Activated T-helper 17 cell treated with anti-CD3 and anti-CD28 coated beads, Interleukin-2, amount 50 U/mL, for 72 hours (primary cell): ENCODE measurements around the gene TRIM60. TPM values are rescaled to one million over a fixed set of nuclear protein-coding genes. Genes with fewer than 3 reads are reported as not detected.
A peak's percentile ranks its signal among the peaks of the same experiment; 100 is the strongest.
"Not testable (repeated sequence)": the region's sequence is repeated elsewhere in the genome, so short reads cannot be mapped to it uniquely, and the experiment has no call there.

Source experiments
- ATAC-seq: fragments of 150-1000 bp; cut with Tn5 transposase; replicated peaks from 2 replicates; pipeline ENCODE4 v1.10.0; 2021; ENCODE audit warnings: mild to moderate bottlenecking, moderate library complexity
- H3K27ac Mint-ChIP-seq: one replicate; pipeline ENCODE4 v1.8.0; 2022; ENCODE audit warnings: mixed read lengths
- H3K27me3 Mint-ChIP-seq: one replicate; pipeline ENCODE4 v1.8.0; 2022; ENCODE audit warnings: mixed read lengths
- H3K36me3 Mint-ChIP-seq: one replicate; pipeline ENCODE4 v1.8.0; 2022; ENCODE audit warnings: low read depth, mild to moderate bottlenecking, mixed read lengths
- H3K4me1 Mint-ChIP-seq: one replicate; pipeline ENCODE4 v1.8.0; 2022; ENCODE audit warnings: mixed read lengths
- H3K4me3 Mint-ChIP-seq: one replicate; pipeline ENCODE4 v1.8.0; 2022; ENCODE audit warnings: mild to moderate bottlenecking, mixed read lengths
- H3K9me3 Mint-ChIP-seq: one replicate; pipeline ENCODE4 v1.8.0; 2022; ENCODE audit warnings: mixed read lengths
- total RNA-seq, 2 donors: library from RNA; stranded (reverse); gene quantifications; one replicate each; pipeline ENCODE4 v1.2.3, GENCODE V29; 2022

Gene TRIM60
- not detected for total RNA-seq

DNA sequence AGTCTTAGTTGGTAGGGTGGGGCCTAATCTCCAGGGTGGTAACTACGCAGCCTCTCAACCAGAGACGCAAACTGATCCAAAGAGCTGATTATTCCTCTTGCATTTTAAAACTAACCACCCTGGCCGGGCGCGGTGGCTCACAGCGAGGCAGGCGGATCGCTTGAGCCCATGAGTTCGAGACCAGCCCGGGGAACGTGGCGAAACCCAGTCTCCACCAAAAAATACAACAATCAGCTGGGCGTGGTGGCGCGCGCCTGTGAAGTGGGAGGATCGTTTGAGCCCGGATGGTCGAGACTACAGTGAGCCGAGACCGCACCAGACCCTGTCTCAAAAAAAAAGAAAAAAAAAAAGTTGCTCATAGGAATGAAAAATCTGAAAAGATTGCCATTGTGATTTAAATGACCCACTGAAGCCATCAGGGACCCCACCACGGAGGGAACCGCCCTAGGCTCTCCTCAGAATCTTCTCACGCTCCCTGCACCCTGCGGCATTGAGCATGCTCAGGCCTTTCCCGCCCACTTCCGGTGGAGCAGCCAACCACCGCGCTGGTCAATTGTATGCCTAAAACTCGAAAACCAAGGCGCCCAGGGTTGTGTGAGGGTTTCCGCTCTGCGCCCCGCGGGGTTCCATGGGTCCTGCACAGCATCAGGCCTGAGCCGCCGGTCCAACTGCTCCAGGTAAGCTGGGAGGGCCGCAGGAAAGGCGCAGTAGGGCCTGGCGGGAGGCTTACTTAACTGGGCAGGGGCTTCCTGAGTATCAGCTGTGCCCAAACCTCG is at the start of gene TRIM60:
TSS of gene TRIM60 (plus strand) at position 564 of the 776 bp plus-strand sequence. CDS start 8,074 bp downstream, outside the sequence.
- no peaks in the 10 kb centered on the region for H3K4me1 Mint-ChIP-seq
- ATAC-seq, result no peak
- no peak within 1 kb of the TSS for H3K27ac Mint-ChIP-seq
- peaks cover 7% of the 10 kb centered on the region for H3K27me3 Mint-ChIP-seq
- no peaks in the 10 kb centered on the region for H3K36me3 Mint-ChIP-seq
- H3K9me3 Mint-ChIP-seq, result no peaks in the 10 kb centered on the region
- no peak within 1 kb of the TSS for H3K4me3 Mint-ChIP-seq

DNA sequence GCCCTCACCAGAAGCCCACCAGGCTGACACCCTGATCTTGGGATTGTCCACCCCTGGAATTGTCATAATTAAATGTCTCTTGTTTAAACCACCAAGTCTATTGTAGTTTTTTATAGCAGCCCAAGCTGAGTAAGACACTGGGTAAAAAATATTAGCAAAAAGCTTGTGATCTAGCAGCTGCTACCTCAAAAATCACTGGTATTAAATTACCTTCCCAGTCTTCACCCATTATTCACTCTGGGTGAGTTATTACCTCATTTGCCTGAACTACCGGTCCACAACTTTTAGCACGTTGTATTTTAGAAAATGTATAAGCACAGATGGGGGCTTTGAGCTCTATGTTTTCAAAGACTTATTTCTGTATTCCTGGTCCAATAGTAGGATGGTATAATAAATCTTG is 42.3 kb upstream of the TRIM60 start:
- Mint-ChIP-seq H3K27ac (no peak overlapping the region), H3K36me3 (no peaks in the 10 kb centered on the region), H3K27me3 (peaks cover 6% of the 10 kb centered on the region), H3K4me3 (no peak overlapping the region), H3K9me3 (no peaks in the 10 kb centered on the region), H3K4me1 (no peaks in the 10 kb centered on the region)
- no peak for ATAC-seq

DNA sequence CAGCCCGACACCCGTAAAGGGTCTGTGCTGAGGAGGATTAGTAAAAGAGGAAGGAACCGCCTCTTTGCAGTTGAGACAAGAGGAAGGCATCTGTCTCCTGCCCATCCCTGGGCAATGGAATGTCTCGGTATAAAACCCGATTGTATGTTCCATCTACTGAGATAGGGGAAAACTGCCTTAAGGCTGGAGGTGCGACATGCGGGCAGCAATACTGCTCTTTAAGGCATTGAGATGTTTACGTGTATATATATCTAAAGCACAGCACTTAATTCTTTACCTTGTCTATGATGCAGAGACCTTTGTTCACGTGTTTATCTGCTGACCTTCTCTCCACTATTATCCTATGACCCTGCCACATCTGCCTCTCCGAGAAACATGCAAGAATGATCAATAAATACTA is 41.0 kb upstream of the TRIM60 start:
- H3K27me3 Mint-ChIP-seq, ATAC-seq, H3K27ac Mint-ChIP-seq, H3K9me3 Mint-ChIP-seq, H3K4me1 Mint-ChIP-seq, H3K4me3 Mint-ChIP-seq, H3K36me3 Mint-ChIP-seq: not testable (repeated sequence)

DNA sequence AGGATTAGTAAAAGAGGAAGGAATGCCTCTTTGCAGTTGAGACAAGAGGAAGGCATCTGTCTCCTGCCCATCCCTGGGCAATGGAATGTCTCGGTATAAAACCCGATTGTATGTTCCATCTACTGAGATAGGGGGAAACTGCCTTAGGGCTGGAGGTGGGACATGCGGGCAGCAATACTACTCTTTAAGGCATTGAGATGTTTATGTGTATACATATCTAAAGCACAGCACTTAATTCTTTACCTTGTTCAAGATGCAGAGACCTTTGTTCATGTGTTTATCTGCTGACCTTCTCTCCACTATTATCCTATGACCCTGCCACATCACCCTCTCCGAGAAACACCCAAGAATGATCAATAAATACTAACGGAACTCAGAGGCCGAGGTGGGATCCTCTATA is 35.7 kb upstream of the TRIM60 start:
- not testable (repeated sequence) for H3K36me3 Mint-ChIP-seq, H3K27ac Mint-ChIP-seq, ATAC-seq, H3K4me3 Mint-ChIP-seq, H3K4me1 Mint-ChIP-seq, H3K9me3 Mint-ChIP-seq
- H3K27me3 Mint-ChIP-seq, result peaks cover 17% of the 10 kb centered on the region

DNA sequence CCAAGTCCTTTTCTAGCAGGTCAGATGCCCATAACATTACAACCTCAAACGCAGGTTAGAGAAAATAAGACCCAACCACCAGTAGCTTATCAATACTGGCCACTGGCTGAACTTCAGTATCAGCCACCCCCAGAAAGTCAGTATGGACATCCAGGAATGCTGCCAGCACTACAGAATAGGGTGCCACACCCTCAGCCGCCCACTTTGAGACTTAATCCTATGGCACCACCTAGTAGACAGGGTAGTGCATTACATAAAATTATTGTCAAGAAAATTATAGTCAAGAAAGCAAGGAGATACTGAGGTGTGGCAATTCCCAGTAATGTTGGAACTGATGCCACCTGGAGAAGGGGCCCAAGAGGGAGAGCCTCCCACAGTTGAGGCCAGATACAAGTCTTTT is 34.5 kb upstream of the TRIM60 start:
- Mint-ChIP-seq H3K4me1 (no peaks in the 10 kb centered on the region), H3K9me3 (no peaks in the 10 kb centered on the region), H3K27ac (no peak overlapping the region), H3K36me3 (no peaks in the 10 kb centered on the region), H3K4me3 (no peak overlapping the region), H3K27me3 (peaks cover 20% of the 10 kb centered on the region)
- ATAC-seq, result no peak

DNA sequence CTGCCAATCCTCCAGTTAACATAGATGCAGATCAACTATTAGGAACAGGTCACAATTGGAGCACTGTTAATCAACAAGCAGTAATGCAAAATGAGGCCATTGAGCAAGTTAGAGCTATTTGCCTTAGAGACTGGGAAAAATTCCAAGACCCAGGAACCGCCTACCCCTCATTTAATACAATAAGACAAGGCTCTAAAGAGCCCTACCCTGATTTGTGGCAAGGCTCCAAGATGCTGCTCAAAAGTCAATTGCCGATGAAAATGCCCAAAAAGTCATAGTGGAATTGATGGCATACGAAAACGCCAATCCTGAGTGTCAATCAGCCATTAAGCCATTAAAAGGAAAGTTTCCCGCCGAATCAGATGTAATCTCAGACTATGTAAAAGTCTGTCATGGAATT is 33.9 kb upstream of the TRIM60 start:
- Mint-ChIP-seq H3K9me3 (no peaks in the 10 kb centered on the region), H3K4me3 (no peak overlapping the region), H3K4me1 (no peaks in the 10 kb centered on the region), H3K36me3 (no peaks in the 10 kb centered on the region), H3K27ac (no peak overlapping the region), H3K27me3 (peaks cover 20% of the 10 kb centered on the region)
- ATAC-seq, result no peak

DNA sequence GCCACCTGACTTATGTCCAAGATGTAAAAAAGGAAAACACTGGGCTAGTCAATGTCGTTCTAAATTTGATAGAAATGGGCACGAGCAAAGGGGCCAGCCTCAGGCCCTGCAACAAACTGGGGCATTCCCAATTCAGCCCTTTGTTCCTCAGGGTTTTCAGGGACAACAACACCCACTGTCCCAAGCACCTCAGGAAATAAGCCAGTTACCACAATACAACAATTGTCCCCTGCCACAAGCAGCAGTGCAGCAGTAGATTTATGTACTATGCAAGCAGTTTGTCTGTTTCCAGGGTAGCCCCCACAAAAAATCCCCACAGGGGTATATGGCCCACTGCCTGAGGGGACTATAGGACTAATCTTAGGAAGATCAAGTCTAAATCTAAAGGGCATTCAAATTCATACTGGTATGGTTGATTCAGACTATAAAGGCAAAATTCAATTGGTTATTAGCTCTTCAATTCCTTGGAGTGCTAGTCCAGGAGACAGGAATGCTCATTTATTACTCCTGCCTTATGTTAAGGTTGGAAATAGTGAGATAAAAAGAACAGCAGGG is 33.2 kb upstream of the TRIM60 start:
- not testable (repeated sequence) for H3K36me3 Mint-ChIP-seq, ATAC-seq, H3K27ac Mint-ChIP-seq, H3K4me1 Mint-ChIP-seq, H3K9me3 Mint-ChIP-seq, H3K4me3 Mint-ChIP-seq
- H3K27me3 Mint-ChIP-seq, result peaks cover 20% of the 10 kb centered on the region

DNA sequence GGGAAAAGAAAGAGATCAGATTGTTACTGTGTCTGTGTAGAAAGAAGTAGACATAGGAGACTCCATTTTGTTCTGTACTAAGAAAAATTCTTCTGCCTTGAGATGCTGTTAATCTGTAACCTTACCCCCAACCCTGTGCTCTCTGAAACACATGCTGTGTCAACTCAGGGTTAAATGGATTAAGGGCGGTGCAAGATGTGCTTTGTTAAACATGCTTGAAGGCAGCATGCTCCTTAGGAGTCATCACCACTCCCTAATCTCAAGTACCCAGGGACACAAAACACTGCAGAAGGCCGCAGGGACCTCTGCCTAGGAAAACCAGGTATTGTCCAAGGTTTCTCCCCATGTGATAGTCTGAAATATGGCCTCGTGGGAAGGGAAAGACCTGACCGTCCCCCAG is 29.8 kb upstream of the TRIM60 start:
- not testable (repeated sequence) for H3K4me1 Mint-ChIP-seq, H3K36me3 Mint-ChIP-seq, H3K9me3 Mint-ChIP-seq, H3K4me3 Mint-ChIP-seq, H3K27ac Mint-ChIP-seq, ATAC-seq
- peaks cover 27% of the 10 kb centered on the region for H3K27me3 Mint-ChIP-seq

DNA sequence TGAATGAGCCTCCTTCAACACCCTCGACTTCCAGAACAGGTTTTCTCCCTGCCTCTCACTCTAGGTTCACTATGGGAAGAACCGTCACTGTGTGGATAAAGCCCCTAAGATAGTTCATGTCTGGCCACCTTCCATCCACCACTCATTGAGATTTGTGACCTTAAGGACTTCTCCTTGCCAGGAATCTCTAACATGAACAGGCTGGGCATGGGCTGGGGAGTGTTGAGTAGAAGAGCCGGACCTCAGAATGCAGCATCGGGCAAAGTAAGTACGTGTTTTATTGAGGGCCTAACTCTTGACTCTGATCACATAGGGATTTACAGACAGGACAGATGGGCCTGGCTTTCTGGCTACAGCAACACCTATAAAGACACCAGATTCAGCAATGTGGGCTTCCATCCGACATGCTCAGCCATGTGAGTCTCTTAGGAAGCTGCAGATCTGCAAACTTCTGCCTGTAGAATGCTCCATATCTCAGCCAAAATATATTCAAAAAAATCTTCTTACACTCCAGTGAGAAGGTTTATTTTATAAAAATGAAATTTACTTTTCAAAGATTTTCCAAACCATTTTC is 26.4 kb upstream of the TRIM60 start:
- H3K36me3 Mint-ChIP-seq, result no peaks in the 10 kb centered on the region
- H3K27ac Mint-ChIP-seq, result no peak overlapping the region
- H3K9me3 Mint-ChIP-seq, result no peaks in the 10 kb centered on the region
- H3K4me3 Mint-ChIP-seq, result no peak overlapping the region
- no peak for ATAC-seq
- peaks cover 24% of the 10 kb centered on the region for H3K27me3 Mint-ChIP-seq
- H3K4me1 Mint-ChIP-seq, result peaks cover 6% of the 10 kb centered on the region

DNA sequence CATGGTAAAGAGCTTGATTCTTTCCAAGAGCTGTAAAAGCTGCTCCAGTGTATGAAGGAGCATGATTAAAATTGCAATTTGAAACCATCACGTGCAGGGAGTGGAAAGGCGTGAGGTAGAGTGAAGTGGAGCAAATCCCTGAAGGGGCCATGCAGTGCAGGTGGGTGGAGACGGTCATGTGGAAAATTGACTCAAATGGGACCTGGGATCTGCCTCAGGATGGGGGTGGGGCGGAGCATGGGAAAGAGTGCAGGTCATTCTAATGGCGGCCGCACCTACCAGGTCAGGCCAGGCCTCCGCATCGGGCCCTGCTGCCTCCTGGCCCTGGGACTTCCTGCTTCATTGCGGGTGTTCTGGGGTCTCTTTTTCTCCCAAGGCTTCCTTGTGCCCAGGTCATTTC is 25.3 kb upstream of the TRIM60 start:
- H3K27ac Mint-ChIP-seq, result no peak overlapping the region
- ATAC-seq, result no peak
- H3K36me3 Mint-ChIP-seq, result no peaks in the 10 kb centered on the region
- H3K4me1 Mint-ChIP-seq, result peaks cover 6% of the 10 kb centered on the region
- H3K4me3 Mint-ChIP-seq, result no peak overlapping the region
- H3K27me3 Mint-ChIP-seq, result peaks cover 25% of the 10 kb centered on the region
- H3K9me3 Mint-ChIP-seq, result no peaks in the 10 kb centered on the region

DNA sequence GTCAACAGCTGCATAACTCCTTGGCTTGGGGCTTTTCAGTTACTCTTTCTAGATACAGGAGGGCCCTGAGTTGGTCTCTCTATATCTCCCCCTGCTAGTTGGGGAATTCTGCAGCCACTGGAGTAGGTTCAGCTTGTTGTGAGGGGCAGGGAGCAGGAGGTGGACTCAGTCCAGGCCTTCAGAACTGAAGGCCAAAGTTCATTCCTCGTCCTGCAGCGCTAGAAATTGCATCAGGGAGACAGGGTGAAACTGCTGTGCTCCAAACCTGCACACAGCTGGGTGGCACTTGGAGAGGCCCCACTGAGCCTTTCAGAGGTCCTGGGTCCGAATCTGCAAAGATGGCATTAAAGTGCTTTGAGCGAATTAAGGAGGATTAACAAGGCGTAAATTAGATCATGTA is 24.9 kb upstream of the TRIM60 start:
- peaks cover 6% of the 10 kb centered on the region for H3K4me1 Mint-ChIP-seq
- peaks cover 23% of the 10 kb centered on the region for H3K27me3 Mint-ChIP-seq
- H3K27ac Mint-ChIP-seq, result no peak overlapping the region
- no peak overlapping the region for H3K4me3 Mint-ChIP-seq
- no peak for ATAC-seq
- no peaks in the 10 kb centered on the region for H3K9me3 Mint-ChIP-seq
- H3K36me3 Mint-ChIP-seq, result no peaks in the 10 kb centered on the region

DNA sequence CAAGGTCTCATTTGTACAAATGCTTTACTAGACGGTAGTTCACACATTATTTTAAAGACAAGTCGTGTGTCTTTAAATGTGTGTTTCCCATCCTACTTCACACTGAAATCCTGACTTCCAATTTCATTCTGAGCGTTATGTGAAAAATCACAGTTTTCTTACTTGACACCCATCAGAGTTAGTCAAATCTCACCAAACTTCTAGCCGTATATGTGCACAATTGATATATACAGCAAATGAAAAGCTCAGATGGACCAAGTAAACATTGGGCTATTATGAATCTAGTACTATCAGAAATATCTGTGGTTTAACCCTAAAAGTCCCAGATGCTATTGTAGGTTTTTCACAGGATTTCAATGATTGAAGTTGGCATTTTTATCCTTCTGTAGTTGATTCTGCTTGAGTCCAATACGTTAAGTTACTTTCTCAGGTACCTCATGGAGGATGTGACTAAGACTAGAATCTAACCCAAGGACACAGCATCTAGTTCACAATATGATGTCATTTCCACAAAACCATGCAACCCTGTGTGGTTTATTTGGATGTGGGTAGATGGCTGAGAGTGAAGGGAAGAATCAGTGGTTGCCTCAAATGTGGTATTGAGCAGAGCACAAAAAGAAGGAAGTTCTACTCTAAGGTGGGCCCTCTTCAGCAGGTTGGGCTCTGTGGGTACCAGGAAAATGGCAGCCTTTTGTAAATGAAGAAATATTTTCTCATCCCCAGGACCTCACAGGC is 22.1 kb upstream of the TRIM60 start:
- peak; percentile 93 for ATAC-seq
- Mint-ChIP-seq H3K4me1 (peaks cover 6% of the 10 kb centered on the region), H3K27ac (peak overlapping the region; percentile 44), H3K9me3 (no peaks in the 10 kb centered on the region), H3K27me3 (peaks cover 29% of the 10 kb centered on the region), H3K36me3 (no peaks in the 10 kb centered on the region), H3K4me3 (no peak overlapping the region)

DNA sequence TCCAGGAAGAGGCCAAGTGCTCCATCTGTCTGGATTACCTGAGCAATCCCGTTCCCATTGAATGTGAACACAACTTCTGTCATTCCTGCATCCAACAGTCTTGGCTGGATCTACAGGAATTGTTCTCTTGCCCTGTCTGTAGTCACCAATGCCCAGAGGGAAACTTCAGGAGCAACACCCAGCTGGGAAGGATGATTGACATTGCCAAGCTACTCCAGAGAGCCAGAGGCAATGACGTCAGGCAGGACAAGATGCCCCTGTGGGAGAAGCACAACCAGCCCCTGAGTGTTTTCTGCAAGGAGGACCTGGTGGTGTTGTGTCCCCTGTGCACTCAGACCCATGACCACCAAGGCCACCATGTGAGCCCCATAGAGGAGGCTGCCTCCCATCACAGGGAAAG is 21.3 kb upstream of the TRIM60 start:
- Mint-ChIP-seq H3K27me3 (peaks cover 30% of the 10 kb centered on the region), H3K9me3 (no peaks in the 10 kb centered on the region), H3K36me3 (no peaks in the 10 kb centered on the region), H3K27ac (no peak overlapping the region), H3K4me1 (peaks cover 6% of the 10 kb centered on the region), H3K4me3 (no peak overlapping the region)
- no peak for ATAC-seq

DNA sequence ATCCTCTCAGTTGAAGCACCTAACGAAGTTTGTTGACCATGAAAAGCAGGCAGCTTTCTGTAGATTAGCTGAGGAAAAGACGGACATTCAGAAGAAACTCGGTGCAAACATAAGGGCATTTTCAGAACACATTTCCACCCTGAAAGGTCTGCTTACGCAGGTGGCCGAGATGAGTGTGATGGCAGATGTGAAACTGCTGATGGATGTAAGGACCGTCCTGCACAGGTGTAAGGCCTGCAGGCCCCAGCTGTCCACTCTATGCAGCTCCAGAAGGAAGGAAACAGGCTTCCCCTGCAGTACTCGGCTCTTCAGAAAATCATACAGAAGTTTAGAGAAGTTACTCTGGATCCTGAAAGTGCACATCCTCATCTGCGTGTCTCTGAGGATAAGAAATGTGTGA is 20.8 kb upstream of the TRIM60 start:
- H3K27ac Mint-ChIP-seq, result no peak overlapping the region
- H3K4me1 Mint-ChIP-seq, result peaks cover 6% of the 10 kb centered on the region
- ATAC-seq, result no peak
- no peaks in the 10 kb centered on the region for H3K9me3 Mint-ChIP-seq
- peaks cover 29% of the 10 kb centered on the region for H3K27me3 Mint-ChIP-seq
- no peak overlapping the region for H3K4me3 Mint-ChIP-seq
- no peaks in the 10 kb centered on the region for H3K36me3 Mint-ChIP-seq

DNA sequence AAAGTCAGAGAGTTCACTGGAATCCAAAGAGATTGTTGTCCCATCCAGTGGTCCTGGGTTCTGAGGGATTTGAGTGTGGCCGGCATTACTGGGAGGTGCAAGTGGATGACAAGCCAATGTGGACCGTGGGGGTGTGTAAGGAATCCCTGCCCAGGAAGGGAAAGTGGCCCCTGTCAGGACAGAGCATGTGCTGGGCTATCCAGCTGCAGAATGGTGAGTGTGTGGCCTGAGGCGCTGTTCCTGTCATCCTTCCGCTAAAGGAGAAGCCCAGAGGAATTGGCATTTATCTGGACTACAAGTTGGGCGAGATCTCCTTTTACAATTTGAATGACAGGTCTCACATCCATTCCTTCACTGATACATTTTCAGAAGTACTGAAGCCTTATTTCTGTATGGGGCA is 20.4 kb upstream of the TRIM60 start:
- Mint-ChIP-seq H3K4me1 (peaks cover 6% of the 10 kb centered on the region), H3K27me3 (peaks cover 25% of the 10 kb centered on the region), H3K4me3 (no peak overlapping the region), H3K27ac (no peak overlapping the region), H3K9me3 (no peaks in the 10 kb centered on the region), H3K36me3 (no peaks in the 10 kb centered on the region)
- ATAC-seq, result no peak
